Measurements from ENCODE around the gene UVRAG.

UVRAG gene

GRCh38 chr11:75784506-75784905, 30.5 kb upstream of the UVRAG start:
- DNase-seq = no peak

- no peak for DNase-seq
Measured at GRCh38 chr11:75785187-75785586, 29.8 kb upstream of the UVRAG start.

DNA sequence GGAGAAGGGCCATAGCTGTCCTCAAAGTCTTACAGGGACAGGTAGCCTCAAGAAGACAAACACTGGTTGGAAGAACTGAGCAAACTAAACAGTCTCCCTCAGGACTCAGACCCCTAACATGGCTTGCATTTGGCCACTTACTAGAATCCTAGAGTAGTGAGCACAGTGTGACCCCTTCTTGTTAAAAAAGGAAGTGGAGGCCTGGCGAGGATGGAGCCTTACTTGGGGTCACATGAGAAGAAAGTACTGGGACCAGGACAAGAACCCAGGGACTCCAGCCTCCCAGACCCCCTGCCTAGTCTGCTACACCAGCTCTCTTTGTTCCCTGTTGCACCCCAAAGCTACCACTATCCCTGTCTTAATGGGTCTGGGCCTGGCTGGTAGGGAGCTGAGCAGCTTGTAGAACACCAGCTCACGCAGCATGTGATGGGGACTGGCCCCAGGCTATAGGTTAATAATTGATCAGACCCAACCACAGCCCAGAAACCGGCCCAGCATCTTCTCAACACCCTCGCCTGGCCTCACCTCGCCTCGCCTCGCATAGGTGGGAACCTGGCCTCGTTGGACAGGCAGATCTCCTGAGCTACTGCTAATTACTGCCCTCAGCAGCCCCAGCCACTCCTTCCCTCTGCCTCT, 28.8 kb upstream of the UVRAG start:
- no peak for DNase-seq

GRCh38 chr11:75789521-75789920, 25.5 kb upstream of the UVRAG start:
- DNase-seq = no peak

DNA sequence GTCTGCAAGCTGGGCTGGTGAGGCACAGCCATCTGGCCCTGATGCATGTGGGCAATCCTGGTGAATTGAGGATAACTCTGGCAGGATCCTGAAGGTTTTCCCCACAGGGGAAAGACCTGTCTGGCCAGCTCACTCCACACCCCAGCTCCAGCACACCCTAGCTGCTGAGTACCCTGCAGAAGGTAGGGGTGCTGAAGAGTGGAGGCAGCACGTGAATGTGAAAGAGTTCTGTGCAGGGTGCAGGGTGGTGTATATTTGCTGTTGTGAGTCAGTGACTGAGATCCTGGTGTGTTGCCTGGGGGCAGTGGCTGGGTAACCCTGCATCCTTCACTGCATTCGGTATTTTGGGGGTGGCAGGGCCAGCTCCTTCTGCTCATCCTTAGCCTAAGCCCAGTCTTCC, 24.0 kb upstream of the UVRAG start:
- DNase-seq = no peak

GRCh38 chr11:75792127-75792731, 22.8 kb upstream of the UVRAG start:
- no peak for DNase-seq

- DNase-seq = no peak
Measured at GRCh38 chr11:75792997-75793800, 21.8 kb upstream of the UVRAG start.

- no peak for DNase-seq
Measured at GRCh38 chr11:75793966-75794365, 21.0 kb upstream of the UVRAG start.

DNA sequence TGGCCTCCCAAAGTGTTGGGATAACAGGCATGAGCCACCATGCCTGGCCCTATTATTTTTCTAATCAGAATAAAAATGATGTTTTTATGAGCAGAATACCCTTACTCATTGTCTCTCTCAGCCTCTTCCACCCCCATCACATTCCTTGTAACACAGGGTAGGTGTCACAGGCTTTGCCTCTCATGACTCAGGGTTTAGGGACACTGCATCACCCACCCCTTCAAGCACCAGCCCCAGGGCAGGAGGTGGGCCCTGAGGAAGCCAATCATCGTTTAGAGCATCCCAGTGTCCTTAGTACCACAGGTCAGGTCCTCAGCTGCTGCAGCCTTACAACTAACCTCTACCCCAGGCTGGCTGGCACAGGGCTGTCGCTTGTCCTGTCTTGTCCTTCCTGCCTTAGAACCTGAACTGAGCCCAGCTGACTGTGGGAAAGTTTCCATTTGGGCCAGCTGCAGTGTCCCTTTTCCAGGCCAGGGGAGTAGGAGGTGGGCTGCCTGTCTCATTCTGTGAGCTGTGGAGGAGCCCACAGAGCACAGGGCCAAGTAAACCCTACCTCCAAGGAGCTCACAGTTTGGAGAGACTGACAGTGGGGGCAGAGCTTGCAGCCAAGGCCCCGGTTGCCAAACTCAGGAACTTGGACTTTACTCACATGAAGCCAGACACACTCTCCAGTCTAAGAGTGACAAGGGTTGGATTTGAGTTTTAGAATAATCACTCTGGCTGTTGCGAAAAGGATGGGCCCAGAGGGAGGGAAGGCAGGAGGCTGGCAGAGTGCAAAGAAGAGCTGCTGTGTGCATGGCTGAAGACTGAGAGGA, 19.5 kb upstream of the UVRAG start:
- DNase-seq = no peak

DNA sequence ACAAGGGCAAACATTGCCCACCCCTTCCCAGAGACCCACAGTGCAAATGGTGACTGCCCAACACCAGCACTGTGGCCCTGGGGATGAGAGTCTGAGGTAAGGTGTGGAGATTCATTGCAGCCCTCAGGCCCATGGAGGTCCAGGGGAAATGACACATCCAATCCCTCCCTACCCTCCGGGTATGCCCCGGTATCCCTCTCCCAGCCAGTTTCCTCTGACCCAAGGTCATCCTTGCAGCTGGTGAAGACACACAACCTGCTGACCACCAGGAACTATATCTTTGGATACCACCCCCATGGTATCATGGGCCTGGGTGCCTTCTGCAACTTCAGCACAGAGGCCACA, 18.9 kb upstream of the UVRAG start:
- DNase-seq = no peak

DNA sequence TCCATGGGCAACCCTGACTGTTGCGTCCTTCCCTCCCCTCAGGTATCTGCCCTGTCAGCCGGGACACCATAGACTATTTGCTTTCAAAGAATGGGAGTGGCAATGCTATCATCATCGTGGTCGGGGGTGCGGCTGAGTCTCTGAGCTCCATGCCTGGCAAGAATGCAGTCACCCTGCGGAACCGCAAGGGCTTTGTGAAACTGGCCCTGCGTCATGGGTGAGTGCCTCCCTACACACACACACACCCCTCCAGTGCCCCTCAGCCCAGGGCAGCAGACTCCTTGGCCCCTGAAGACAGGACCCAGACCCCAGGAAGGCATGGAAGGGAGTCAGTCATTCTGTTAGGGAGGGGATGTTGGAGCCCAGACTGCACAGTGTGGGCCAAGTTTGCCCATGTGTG, 17.9 kb upstream of the UVRAG start:
- no peak for DNase-seq

DNA sequence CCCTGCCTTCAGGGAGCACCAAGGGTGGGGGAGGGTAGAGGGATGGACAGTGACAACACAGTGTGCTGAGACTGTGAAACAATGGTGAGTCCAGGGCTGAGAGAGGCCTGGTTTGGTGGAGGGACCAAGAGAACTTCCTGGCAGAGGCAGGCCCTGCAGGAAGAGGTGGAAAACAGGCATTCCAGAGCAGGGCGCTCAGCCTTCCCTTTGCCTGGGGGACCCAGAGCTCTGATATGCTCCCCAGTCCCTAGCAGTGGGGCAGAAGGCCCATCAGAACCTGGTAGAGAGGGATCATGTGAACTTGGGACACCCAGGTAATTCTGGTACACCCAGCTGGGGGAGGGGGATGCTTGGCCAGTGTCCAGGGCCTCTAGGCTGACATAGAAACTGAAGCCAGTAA, 17.2 kb upstream of the UVRAG start:
- DNase-seq = peak; percentile 73

DNA sequence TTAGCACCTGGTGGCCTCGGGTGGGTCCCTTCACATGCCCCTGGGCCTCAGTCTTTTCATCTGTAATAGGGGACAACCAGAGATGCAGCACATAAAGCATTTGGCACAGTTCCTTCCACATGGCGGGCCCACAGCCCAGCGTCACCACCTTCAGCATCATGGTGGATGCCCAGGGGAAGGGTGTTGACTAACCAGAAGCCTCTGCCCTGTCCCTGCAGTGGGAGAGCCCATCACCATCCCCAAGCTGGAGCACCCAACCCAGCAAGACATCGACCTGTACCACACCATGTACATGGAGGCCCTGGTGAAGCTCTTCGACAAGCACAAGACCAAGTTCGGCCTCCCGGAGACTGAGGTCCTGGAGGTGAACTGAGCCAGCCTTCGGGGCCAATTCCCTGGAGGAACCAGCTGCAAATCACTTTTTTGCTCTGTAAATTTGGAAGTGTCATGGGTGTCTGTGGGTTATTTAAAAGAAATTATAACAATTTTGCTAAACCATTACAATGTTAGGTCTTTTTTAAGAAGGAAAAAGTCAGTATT, 14.8 kb upstream of the UVRAG start:
- no peak for DNase-seq

- peak; percentile 54 for DNase-seq
Measured at GRCh38 chr11:75800728-75801361, 14.2 kb upstream of the UVRAG start.

- no peak for DNase-seq
Measured at GRCh38 chr11:75801362-75802020, 13.5 kb upstream of the UVRAG start.

DNA sequence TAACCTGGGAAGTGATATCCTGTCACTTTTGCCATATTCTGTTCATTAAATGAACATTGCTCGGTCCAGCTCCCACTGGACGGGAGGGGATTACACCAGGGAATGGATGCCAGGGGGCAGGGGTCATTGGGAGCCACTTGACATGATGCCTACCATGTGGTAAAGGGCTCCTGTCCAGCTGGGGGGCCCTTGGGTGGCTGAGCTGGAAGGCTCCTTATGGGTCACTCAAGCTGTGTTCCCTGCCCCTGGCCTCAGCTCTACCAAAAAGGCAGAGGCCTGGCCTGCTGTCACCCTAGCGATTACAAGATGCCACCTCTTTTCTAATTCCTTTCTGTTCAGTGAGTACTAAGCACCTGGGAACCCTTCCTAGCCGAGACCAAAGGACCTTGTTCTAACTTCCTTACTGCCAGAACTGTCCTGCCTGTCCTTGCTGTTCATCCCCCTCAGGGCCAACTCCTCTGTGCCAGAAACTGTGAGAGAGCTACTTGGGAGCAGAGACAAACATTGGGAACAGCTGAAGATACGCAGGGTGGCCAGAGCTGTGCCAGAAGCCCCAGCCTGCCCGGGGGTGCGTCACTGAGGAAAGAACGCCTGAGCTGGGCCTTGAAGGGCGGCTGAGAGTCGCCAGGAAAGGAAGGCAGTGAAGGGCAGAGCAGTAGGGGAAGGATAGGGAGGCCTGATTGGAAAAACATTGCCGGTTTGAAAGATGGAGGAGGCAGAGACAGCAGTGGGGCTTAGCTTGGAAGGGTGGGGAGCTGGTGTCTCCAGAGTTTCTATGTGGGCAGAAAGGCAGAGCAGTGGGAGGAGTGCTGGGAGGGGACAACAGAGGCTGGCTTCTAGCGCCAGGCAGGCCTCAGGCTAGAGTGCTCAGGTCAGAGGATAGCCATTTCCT, 12.7 kb upstream of the UVRAG start:
- no peak for DNase-seq

DNA sequence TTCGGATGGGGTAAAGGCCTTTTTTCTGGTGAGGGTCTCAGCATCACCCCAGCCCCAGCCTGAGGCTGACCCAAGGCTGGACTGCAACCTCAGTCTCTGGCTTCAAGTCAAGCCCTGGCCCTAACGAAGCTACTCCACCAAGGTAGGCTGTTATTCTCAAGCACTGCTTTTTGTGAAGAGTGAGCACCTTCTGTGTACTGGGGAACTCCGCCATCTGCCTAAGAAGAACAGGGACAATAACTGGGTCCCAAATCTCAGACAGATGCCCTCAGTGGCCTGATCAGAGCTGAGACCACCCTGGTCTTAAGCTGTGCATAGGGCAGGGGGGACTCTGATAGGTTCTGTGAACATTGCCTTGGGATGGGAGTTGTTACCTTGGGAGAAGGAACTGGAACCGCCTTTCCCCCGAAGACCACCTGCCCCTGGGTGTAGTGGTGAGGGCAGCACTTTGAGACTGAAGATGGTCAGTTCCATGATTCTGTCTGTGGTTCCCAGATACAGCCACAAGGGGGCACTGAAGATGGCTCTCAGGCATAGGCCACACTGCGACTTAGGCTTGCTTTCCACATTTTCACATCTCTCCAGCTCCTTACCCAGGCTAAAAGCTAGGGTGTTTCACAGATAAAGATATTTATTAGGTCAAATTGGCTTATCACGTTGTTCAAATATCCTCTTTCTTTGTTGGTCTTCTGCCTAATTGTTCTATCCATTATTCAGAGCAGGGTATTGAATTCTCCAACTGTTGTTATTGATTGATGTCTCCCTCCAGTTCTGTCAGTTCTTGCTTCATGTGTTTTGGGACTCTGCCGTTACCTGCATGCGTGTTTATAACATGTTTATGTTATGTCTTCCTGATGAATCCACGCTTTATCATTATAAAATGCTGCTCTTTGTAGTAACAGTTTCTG, 11.8 kb upstream of the UVRAG start:
- peak; percentile 78 for DNase-seq

DNA sequence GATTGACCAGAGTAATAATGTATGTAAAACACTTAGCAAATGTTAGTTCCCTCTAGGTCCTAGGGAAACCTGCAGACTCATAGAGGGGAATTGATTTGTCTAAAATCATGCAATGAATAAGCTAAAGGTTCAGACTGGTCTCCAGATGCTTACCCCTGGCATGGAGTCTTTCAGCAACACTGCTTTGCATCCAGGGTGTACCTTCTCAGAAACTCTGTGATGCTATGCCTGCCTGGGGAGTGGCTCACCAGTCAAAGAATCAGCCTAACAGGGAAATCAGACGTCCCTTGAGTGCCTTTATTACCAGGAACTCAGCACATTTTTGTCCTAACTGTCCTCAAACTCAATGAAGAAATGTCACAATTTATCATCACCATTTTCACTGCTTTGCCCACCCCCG, 5.9 kb upstream of the UVRAG start:
- no peak for DNase-seq

- DNase-seq = no peak
Measured at GRCh38 chr11:75809991-75810390, 5.0 kb upstream of the UVRAG start.
